H9 (cell line): Measurements from ENCODE around the gene ATP6V0A4. TPM values are rescaled to one million over a fixed set of nuclear protein-coding genes. Genes with fewer than 3 reads are reported as not detected.
A peak's percentile ranks its signal among the peaks of the same experiment; 100 is the strongest.

Source experiments
- DNase-seq: peaks from one replicate; pipeline ENCODE4 v3.0.0-alpha.2; 2017
- H2AFZ ChIP-seq: one replicate; pipeline ENCODE4 v1.6.1; 2013; ENCODE audit warnings: mild to moderate bottlenecking, low read length, control low read depth, moderate library complexity
- H2AK5ac ChIP-seq: 2 replicates; pipeline ENCODE4 v1.6.1; 2013; ENCODE audit warnings: low read length, control low read depth, mixed read lengths; ENCODE audit not compliant: insufficient read length
- H2BK120ac ChIP-seq: one replicate; pipeline ENCODE4 v1.6.1; 2013; ENCODE audit warnings: low read depth, mild to moderate bottlenecking, low read length, control low read depth, inconsistent platforms; ENCODE audit not compliant: poor library complexity, severe bottlenecking
- H2BK12ac ChIP-seq: 2 replicates; pipeline ENCODE4 v1.6.1; 2013; ENCODE audit warnings: low read length, control low read depth, mixed read lengths, low read depth; ENCODE audit not compliant: insufficient read length
- H2BK15ac ChIP-seq: 2 replicates; pipeline ENCODE4 v1.6.1; 2013; ENCODE audit warnings: low read depth, low read length, control low read depth
- H2BK20ac ChIP-seq: one replicate; pipeline ENCODE4 v1.6.1; 2013; ENCODE audit warnings: low read depth, mild to moderate bottlenecking, low read length, control low read depth, inconsistent platforms; ENCODE audit not compliant: poor library complexity, severe bottlenecking
- H2BK5ac ChIP-seq: 2 replicates; pipeline ENCODE4 v1.6.1; 2013; ENCODE audit warnings: low read length, control low read depth, mixed read lengths; ENCODE audit not compliant: insufficient read length
- H3K14ac ChIP-seq: 2 replicates; pipeline ENCODE4 v1.6.1; 2013; ENCODE audit warnings: low read length, control low read depth; ENCODE audit not compliant: insufficient read depth
- H3K18ac ChIP-seq: 2 replicates; pipeline ENCODE4 v1.6.1; 2013; ENCODE audit warnings: low read depth, mild to moderate bottlenecking, mixed read lengths, low read length, control low read depth; ENCODE audit not compliant: insufficient read length
- H3K23ac ChIP-seq: 2 replicates; pipeline ENCODE4 v1.6.1; 2013; ENCODE audit warnings: low read length, control low read depth, mixed read lengths, low read depth; ENCODE audit not compliant: insufficient read length
- H3K23me2 ChIP-seq: 2 replicates; pipeline ENCODE4 v1.6.1; 2013; ENCODE audit warnings: low read depth, mild to moderate bottlenecking, mixed read lengths, low read length, control low read depth; ENCODE audit not compliant: insufficient read length, poor library complexity, severe bottlenecking
- H3K27ac ChIP-seq: 2 replicates; pipeline ENCODE4 v1.5.1; 2013; ENCODE audit warnings: low read length, control low read depth, mixed read lengths, low read depth; ENCODE audit not compliant: insufficient read length
- H3K27me3 ChIP-seq: 2 replicates; pipeline ENCODE4 v1.6.1; 2013; ENCODE audit warnings: low read length, control low read depth, inconsistent platforms; ENCODE audit not compliant: insufficient read depth
- H3K4ac ChIP-seq: 2 replicates; pipeline ENCODE4 v1.6.1; 2013; ENCODE audit warnings: low read depth, mild to moderate bottlenecking, control low read depth, inconsistent platforms, low read length, moderate library complexity
- H3K4me1 ChIP-seq: 2 replicates; pipeline ENCODE4 v1.6.1; 2013; ENCODE audit warnings: low read length, control low read depth, inconsistent platforms; ENCODE audit not compliant: insufficient read depth
- H3K4me2 ChIP-seq: 2 replicates; pipeline ENCODE4 v1.6.1; 2013; ENCODE audit warnings: low read length, control low read depth, mixed read lengths; ENCODE audit not compliant: insufficient read length, insufficient read depth
- H3K56ac ChIP-seq: 2 replicates; pipeline ENCODE4 v1.6.1; 2013; ENCODE audit warnings: low read depth, mild to moderate bottlenecking, mixed read lengths, low read length, control low read depth; ENCODE audit not compliant: insufficient read length
- H3K79me1 ChIP-seq: 2 replicates; pipeline ENCODE4 v1.6.1; 2013; ENCODE audit warnings: low read depth, mild to moderate bottlenecking, moderate library complexity, low read length, control low read depth, inconsistent platforms; ENCODE audit not compliant: insufficient read depth, poor library complexity, severe bottlenecking
- H3K79me2 ChIP-seq: 2 replicates; pipeline ENCODE4 v1.6.1; 2013; ENCODE audit warnings: low read length, control low read depth, inconsistent platforms; ENCODE audit not compliant: insufficient read depth
- H3K9ac ChIP-seq: 2 replicates; pipeline ENCODE4 v1.6.1; 2013; ENCODE audit warnings: low read length, control low read depth, mixed read lengths; ENCODE audit not compliant: insufficient read length; ENCODE audit errors: extremely low read depth
- H3K9me3 ChIP-seq: one replicate; pipeline ENCODE4 v1.6.1; 2013; ENCODE audit warnings: low read depth, low read length, inconsistent platforms; ENCODE audit not compliant: control insufficient read depth
- H3T11ph ChIP-seq: one replicate; pipeline ENCODE4 v1.6.1; 2013; ENCODE audit warnings: mild to moderate bottlenecking, low read length, control low read depth, inconsistent platforms
- H4K20me1 ChIP-seq: one replicate; pipeline ENCODE4 v1.6.1; 2013; ENCODE audit not compliant: control insufficient read depth, insufficient read length, insufficient read depth
- H4K5ac ChIP-seq: 2 replicates; pipeline ENCODE4 v1.6.1; 2013; ENCODE audit warnings: low read depth, mild to moderate bottlenecking, mixed read lengths, low read length, control low read depth; ENCODE audit not compliant: insufficient read length
- H4K8ac ChIP-seq: replicated peaks from 2 replicates; pipeline ENCODE4 v1.6.1; 2013; ENCODE audit warnings: low read length, control low read depth, mixed read lengths, low read depth; ENCODE audit not compliant: insufficient read length
- H4K91ac ChIP-seq: 2 replicates; pipeline ENCODE4 v1.6.1; 2013; ENCODE audit warnings: low read depth, mild to moderate bottlenecking, moderate library complexity, mixed read lengths, low read length, control low read depth; ENCODE audit not compliant: insufficient read length
- H3K27ac Mint-ChIP-seq, 3 experiments: 2 replicates in 2 of 3; 3 replicates in 1 of 3; pipeline ENCODE4 v1.8.0; 2020 to 2021; ENCODE audit warnings: mixed read lengths in 3 of 3, mild to moderate bottlenecking in 1 of 3, moderate library complexity in 1 of 3
- H3K27me3 Mint-ChIP-seq: 2 replicates; pipeline ENCODE4 v1.8.0; 2021; ENCODE audit warnings: low read depth, mild to moderate bottlenecking, moderate library complexity, mixed read lengths
- H3K36me3 Mint-ChIP-seq, 3 experiments: 2 replicates in 2 of 3; 3 replicates in 1 of 3; pipeline ENCODE4 v1.8.0; 2020 to 2021; ENCODE audit warnings: low read depth in 3 of 3, mixed read lengths in 3 of 3; ENCODE audit not compliant: insufficient read depth in 1 of 3
- H3K4me1 Mint-ChIP-seq, 2 experiments: 2 replicates each; pipeline ENCODE4 v1.8.0; 2020; ENCODE audit warnings: mixed read lengths in 2 of 2
- H3K4me3 Mint-ChIP-seq, 2 experiments: 2 replicates in 1 of 2; 3 replicates in 1 of 2; pipeline ENCODE4 v1.8.0; 2020 to 2021; ENCODE audit warnings: mild to moderate bottlenecking in 2 of 2, mixed read lengths in 2 of 2, moderate library complexity in 1 of 2
- H3K9me3 Mint-ChIP-seq, 2 experiments: 2 replicates in 1 of 2; 3 replicates in 1 of 2; pipeline ENCODE4 v1.8.0; 2020; ENCODE audit warnings: mild to moderate bottlenecking in 2 of 2, mixed read lengths in 2 of 2, moderate library complexity in 1 of 2
- WGBS: extraction: QIAGEN DNeasy Blood & Tissue Kit; methylation state at CpG from one replicate; pipeline ENCODE4 v1.1.7; 2013; ENCODE audit warnings: missing lambda C conversion rate, low lambda C conversion rate, mixed read lengths; ENCODE audit not compliant: insufficient read length; ENCODE audit errors: extremely low coverage; 5-methylcytosine and 5-hydroxymethylcytosine counted together
- total RNA-seq: library from RNA; stranded (reverse); gene quantifications from 2 replicates; pipeline ENCODE4 v1.2.1, GENCODE V29; 2021
- TF ChIP-seq, protein P1 (sequence below): fragments of 200-600 bp; sonication (generic); conservative IDR thresholded peaks from 3 replicates; pipeline ENCODE4 v1.8.0; 2021; ENCODE audit warnings: antibody characterized with exemption, mild to moderate bottlenecking

The ATP6V0A4 gene
- total RNA-seq, 1 experiment from 2014 or later, result 0.79 TPM

DNA sequence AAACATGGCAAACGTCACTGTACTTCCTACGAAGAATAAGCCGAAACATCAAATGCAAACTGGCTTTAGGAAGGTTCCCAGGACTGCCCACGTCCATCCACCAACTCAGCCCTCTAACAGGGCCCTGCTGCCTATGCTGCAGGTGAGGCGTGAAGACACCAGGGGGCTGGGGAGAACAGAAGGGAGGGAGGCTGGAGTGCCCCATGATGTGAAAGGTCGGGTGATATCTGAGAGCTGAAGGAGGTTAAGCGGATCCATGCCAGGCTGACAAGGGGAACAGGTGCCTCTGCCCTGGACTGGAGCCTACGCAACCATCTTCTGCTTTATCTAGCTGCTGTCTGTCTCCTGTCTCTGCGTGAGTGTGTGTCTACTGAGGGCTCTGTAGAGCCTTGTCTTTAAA, 40.2 kb upstream of the ATP6V0A4 start:
- H2BK12ac ChIP-seq, result no peak overlapping the region
- DNase-seq, result no peak
- Mint-ChIP-seq H3K27ac (no peak overlapping the region), H3K27me3 (no peaks in the 10 kb centered on the region), H3K4me1 (peaks cover 4 to 8% of the 10 kb centered on the region in 2 experiments; a peak in 2 of 4 replicates), H3K9me3 (no peaks in the 10 kb centered on the region), H3K4me3 (no peak overlapping the region), H3K36me3 (peaks cover 9 to 38% (median 19%) of the 10 kb centered on the region in 3 experiments; a peak in 6 of 7 replicates)
- H4K20me1 ChIP-seq, result no peaks in the 10 kb centered on the region
- H4K5ac ChIP-seq, result no peak overlapping the region
- H4K91ac ChIP-seq, result no peak overlapping the region
- H4K8ac ChIP-seq, result no peak overlapping the region
- no peaks in the 10 kb centered on the region for H3K23me2 ChIP-seq
- H3K56ac ChIP-seq, result no peak overlapping the region
- H3K4ac ChIP-seq, result no peak overlapping the region
- H2AK5ac ChIP-seq, result no peak overlapping the region
- H3K18ac ChIP-seq, result no peak overlapping the region
- no peak overlapping the region for H2BK5ac ChIP-seq
- H3K9me3 ChIP-seq, result no peaks in the 10 kb centered on the region
- H2BK15ac ChIP-seq, result no peak overlapping the region
- TF ChIP-seq, protein P1, sequence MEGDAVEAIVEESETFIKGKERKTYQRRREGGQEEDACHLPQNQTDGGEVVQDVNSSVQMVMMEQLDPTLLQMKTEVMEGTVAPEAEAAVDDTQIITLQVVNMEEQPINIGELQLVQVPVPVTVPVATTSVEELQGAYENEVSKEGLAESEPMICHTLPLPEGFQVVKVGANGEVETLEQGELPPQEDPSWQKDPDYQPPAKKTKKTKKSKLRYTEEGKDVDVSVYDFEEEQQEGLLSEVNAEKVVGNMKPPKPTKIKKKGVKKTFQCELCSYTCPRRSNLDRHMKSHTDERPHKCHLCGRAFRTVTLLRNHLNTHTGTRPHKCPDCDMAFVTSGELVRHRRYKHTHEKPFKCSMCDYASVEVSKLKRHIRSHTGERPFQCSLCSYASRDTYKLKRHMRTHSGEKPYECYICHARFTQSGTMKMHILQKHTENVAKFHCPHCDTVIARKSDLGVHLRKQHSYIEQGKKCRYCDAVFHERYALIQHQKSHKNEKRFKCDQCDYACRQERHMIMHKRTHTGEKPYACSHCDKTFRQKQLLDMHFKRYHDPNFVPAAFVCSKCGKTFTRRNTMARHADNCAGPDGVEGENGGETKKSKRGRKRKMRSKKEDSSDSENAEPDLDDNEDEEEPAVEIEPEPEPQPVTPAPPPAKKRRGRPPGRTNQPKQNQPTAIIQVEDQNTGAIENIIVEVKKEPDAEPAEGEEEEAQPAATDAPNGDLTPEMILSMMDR, result peak; percentile 43
- WGBS, result no CpG with 5 or more reads among the region's 9 CpGs
- no peak overlapping the region for H3T11ph ChIP-seq
- H2AFZ ChIP-seq, result no peak overlapping the region
- no peaks in the 10 kb centered on the region for H3K79me1 ChIP-seq
- H3K79me2 ChIP-seq, result no peaks in the 10 kb centered on the region
- H3K14ac ChIP-seq, result no peak overlapping the region
- H2BK20ac ChIP-seq, result no peak overlapping the region
- H3K27me3 ChIP-seq, result no peaks in the 10 kb centered on the region
- no peak overlapping the region for H2BK120ac ChIP-seq
- no peak overlapping the region for H3K4me2 ChIP-seq
- H3K27ac ChIP-seq, result no peak overlapping the region
- no peak overlapping the region for H3K9ac ChIP-seq
- H3K23ac ChIP-seq, result no peak overlapping the region
- no peaks in the 10 kb centered on the region for H3K4me1 ChIP-seq
